ENCODE measurements around the gene SLC25A41. TPM values are rescaled to one million over a fixed set of nuclear protein-coding genes. Genes with fewer than 3 reads are reported as not detected.

Gene SLC25A41
- total RNA-seq, 4 donors from 2014 or later = 2.5 TPM; not detected in 3

DNA sequence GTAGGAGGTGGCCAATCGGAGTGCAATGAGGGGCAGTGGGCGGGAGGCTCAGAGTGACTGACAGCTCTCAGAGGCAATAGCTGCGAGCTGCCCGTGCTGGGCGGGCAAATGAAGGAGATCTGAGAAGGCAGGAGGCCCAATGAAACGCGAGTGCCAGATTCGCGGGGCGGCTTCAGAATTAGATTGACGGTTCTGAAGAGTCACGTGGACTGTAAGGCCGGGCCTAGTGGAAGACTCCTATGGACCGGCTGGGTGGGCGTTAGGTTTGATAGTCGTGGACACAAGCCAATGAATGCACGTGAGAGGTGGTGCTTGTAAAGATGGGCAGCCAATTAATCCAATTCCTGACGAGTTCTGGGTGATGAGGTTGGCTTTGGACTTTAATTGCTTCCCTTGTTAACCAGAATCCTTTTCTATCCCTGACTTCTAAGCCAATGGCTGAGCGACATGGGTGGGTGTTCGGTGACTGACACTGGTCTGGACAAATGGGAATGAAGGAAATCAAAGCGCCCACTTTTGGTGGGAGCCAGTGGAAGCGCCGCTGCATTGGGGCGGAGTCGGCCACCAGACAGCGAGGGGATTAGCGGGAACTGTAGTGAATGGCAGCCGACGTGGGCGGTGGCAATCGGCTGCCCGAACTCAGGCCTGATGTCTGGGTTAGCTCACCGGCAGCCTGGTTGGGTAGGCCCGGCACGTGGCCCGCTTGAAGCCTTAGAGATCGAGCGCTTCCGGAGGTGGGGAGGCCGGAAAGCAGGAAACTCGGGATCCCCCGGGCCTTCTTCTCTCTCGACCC, 8.4 kb downstream of the SLC25A41 start:
- Histone ChIP-seq H3K27ac (peak overlapping the region; percentile 77 to 82 (median 80)), H3K9me3 (no peaks in the 10 kb centered on the region), H3K27me3 (no peaks in the 10 kb centered on the region), H3K36me3 (peaks cover 0 to 19% (median 0%) of the 10 kb centered on the region in 3 donors), H3K4me1 (peaks cover 0 to 22% (median 9%) of the 10 kb centered on the region in 4 donors), H3K4me3 (peak overlapping the region; percentile 37 to 95 (median 74))
- TF ChIP-seq, protein P1, sequence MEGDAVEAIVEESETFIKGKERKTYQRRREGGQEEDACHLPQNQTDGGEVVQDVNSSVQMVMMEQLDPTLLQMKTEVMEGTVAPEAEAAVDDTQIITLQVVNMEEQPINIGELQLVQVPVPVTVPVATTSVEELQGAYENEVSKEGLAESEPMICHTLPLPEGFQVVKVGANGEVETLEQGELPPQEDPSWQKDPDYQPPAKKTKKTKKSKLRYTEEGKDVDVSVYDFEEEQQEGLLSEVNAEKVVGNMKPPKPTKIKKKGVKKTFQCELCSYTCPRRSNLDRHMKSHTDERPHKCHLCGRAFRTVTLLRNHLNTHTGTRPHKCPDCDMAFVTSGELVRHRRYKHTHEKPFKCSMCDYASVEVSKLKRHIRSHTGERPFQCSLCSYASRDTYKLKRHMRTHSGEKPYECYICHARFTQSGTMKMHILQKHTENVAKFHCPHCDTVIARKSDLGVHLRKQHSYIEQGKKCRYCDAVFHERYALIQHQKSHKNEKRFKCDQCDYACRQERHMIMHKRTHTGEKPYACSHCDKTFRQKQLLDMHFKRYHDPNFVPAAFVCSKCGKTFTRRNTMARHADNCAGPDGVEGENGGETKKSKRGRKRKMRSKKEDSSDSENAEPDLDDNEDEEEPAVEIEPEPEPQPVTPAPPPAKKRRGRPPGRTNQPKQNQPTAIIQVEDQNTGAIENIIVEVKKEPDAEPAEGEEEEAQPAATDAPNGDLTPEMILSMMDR (IDR thresholded peaks at IDR 0.05) = no peak
- no peak for TF ChIP-seq POLR2A (IDR thresholded peaks at IDR 0.05)
- peak; percentile 98 to 100 (median 99) for DNase-seq

DNA sequence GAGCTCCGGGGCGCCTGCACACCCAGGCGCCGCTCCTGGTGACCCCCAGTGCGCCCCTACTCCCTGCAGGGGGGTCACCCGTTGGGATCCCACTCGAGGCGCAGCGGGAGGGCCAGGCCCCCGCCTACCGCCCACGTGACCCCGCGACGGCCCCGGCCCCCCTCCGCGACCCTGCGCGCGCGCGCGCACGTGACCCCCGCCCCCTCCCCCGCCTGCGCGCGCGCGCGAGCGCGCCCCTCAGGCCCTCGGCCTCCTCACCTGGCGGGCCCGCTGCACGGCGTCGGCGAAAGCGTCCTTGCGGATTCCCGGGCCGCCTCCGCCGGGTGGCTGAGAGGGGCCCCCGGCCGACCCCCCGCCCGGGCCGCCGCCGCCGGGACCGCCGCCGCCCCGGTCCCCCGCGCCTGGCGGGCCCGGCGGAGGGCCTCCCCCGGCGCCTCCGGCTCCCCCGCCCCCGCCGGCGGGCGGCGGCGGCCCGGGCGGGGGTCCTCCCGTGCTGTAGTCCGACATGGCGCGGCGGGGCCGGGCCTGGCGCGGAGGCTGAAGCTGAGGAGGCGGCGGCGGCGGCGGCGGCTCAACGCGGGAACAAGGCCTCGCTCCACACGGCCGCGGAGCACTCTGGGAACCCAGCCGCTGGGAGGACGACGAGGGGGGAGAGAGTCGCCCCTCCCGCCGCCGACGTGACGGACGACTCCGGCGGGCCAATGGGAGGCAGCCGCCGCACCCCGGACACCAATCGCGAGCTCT, 9.2 kb downstream of the SLC25A41 start, which contains the start of gene KHSRP:
Gene KHSRP, minus strand, starts transcription at position 617 of the 744 bp plus-strand sequence. Its CDS starts 110 bp downstream, at position 507.
- no peak for DNase-seq
- TF ChIP-seq POLR2A (IDR thresholded peaks at IDR 0.05) = peak; percentile 67 to 72
- TF ChIP-seq, protein P1 (IDR thresholded peaks at IDR 0.05) = no peak

DNA sequence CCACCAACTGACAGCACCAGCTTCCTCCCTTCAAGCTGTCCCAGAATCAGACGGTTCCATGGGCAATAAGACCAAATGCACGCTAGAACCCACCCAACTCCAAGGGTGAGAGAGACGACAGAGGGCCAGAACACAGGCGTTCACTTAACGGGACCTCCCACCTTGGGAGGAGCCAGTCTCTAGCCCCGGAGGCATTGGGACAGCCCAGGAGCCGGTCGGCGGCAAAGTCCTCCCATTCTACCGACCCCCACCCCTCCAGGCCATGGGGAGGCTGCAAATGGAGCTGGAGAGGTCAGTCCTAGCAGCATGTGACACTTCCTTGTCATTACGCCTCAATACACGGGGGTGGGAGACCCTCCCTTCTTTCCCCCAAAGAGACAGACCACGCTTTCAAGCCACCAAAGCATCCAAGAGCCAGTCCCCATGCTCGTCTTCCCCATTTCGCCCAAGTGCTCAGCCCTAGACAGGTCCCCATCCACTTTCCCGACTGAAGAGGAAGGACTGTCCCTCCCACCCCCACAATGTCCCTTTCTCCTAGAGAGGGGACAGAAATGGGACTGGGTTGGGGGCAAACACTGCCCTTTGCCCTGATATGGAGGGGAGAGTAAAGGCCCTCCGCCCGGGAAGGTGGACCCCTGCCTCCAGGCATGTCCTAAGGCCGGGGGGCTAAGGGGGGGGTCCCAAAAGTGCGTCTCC, 9.9 kb downstream of the SLC25A41 start:
- DNase-seq = peak in 1 of 3 donors; percentile 62
- Histone ChIP-seq H3K9me3 (no peaks in the 10 kb centered on the region), H3K4me3 (peak overlapping the region; percentile 65 to 95 (median 84)), H3K36me3 (peaks cover 0 to 34% (median 0%) of the 10 kb centered on the region in 3 donors), H3K27me3 (no peaks in the 10 kb centered on the region), H3K27ac (peak overlapping the region; percentile 30 to 82 (median 78)), H3K4me1 (peaks cover 0 to 22% (median 9%) of the 10 kb centered on the region in 4 donors)
- no peak for TF ChIP-seq POLR2A (IDR thresholded peaks at IDR 0.05)
- TF ChIP-seq, protein P1 (IDR thresholded peaks at IDR 0.05) = no peak

More for the DNA sequence above, 9.2 kb downstream of the SLC25A41 start, which contains the start of gene KHSRP:
- peak within 1 kb of the TSS; percentile 77 to 82 (median 80) for H3K27ac ChIP-seq
- H3K4me3 ChIP-seq = peak within 1 kb of the TSS; percentile 65 to 95 (median 84)
- no peaks in the 10 kb centered on the region for H3K9me3 ChIP-seq
- H3K4me1 ChIP-seq = peaks cover 0 to 22% (median 9%) of the 10 kb centered on the region in 4 donors
- H3K36me3 ChIP-seq = peaks cover 0 to 27% (median 0%) of the 10 kb centered on the region in 3 donors
- H3K27me3 ChIP-seq = no peaks in the 10 kb centered on the region

DNA sequence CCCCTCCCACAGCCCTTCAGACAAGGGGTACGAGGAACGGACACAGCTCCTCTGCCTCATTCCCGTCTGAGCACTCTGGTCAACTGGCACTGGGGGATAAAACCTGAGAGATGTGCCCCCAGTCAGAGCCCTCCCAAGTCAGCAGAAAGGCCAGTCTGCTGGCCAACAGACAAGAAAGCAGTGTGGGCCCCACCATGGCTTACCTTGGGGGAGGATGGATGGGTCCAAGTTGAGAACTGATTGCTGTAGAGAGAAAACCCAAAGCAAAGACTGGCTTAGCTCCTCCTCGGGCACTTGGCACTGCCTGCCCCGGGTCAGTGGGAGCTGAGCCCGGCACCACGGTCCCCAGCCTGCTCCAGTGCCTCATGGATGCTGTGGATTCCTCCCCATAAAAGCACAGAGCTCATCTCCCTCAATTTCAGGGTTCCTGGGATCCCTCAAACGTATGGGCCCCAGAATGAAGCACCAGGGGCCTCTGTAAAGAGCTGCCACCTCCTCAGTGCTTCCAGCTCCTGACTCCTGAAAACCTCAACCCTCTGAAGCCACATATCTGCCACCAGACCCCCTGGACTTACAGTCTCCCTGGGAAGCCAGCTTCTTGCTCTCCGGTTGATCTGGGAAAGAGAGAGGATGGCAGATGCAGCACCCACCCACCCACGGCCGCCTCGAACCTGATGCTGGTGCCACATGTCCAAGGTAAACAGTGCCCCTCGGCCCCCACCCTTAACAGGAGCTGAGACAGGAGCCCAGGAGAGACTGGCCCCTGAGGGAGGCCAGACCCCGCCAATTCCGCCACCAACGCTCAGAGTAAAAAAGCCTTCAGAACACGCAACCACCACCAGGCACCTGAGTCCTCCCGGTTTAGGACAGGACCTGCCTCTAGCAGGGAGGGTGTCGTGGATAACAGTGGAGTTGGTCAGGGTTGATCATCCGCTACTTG, 12.2 kb downstream of the SLC25A41 start:
- Histone ChIP-seq H3K4me3 (no peak overlapping the region), H3K9me3 (no peaks in the 10 kb centered on the region), H3K4me1 (peaks cover 0 to 22% (median 9%) of the 10 kb centered on the region in 4 donors), H3K27ac (no peak overlapping the region), H3K27me3 (no peaks in the 10 kb centered on the region), H3K36me3 (peaks cover 0 to 57% (median 0%) of the 10 kb centered on the region in 3 donors)
- DNase-seq = no peak
- TF ChIP-seq, protein P1 (IDR thresholded peaks at IDR 0.05) = no peak
- TF ChIP-seq POLR2A (IDR thresholded peaks at IDR 0.05) = no peak

Measured in Peyer's patch (tissue), 4 donors.